KG1 (cell line): ENCODE data around the gene PDIK1L.

ENCODE experiments used
- DNase-seq: peaks from one replicate; lab custom pipeline; 2025; lab: John Stamatoyannopoulos, UW

Gene PDIK1L

GRCh38 chr1:26122988-26123973 is 11.7 kb downstream of the PDIK1L start:
- DNase-seq: no peak

- DNase-seq: no peak
These were observed 13.1 kb downstream of the PDIK1L start for GRCh38 chr1:26124418-26125331.

GRCh38 chr1:26125382-26125781 is 13.8 kb downstream of the PDIK1L start:
- no peak for DNase-seq

GRCh38 chr1:26125946-26126320 is 14.3 kb downstream of the PDIK1L start:
- DNase-seq: no peak

- DNase-seq: no peak
These were observed 14.9 kb downstream of the PDIK1L start for GRCh38 chr1:26126321-26127084.

- no peak for DNase-seq
These were observed 15.9 kb downstream of the PDIK1L start for GRCh38 chr1:26127235-26128163.

GRCh38 chr1:26129778-26130177 is 18.2 kb downstream of the PDIK1L start:
- no peak for DNase-seq

- no peak for DNase-seq
These were observed 19.1 kb downstream of the PDIK1L start for GRCh38 chr1:26130695-26131094.

- no peak for DNase-seq
These were observed 20.7 kb downstream of the PDIK1L start for GRCh38 chr1:26132128-26132833.

GRCh38 chr1:26132834-26133167 is 21.2 kb downstream of the PDIK1L start:
- DNase-seq: no peak

GRCh38 chr1:26134466-26134865 is 22.8 kb downstream of the PDIK1L start:
- DNase-seq: no peak

- DNase-seq: no peak
These were observed 27.4 kb downstream of the PDIK1L start for GRCh38 chr1:26138974-26139558.

GRCh38 chr1:26142159-26142558 is 30.5 kb downstream of the PDIK1L start:
- DNase-seq: no peak

- DNase-seq: peak; percentile 60
These were observed 33.7 kb downstream of the PDIK1L start for GRCh38 chr1:26145041-26145959.

- no peak for DNase-seq
These were observed 34.3 kb downstream of the PDIK1L start for GRCh38 chr1:26145960-26146294.

GRCh38 chr1:26148887-26149286 is 37.3 kb downstream of the PDIK1L start:
- DNase-seq: no peak

GRCh38 chr1:26153966-26154532 is 42.4 kb downstream of the PDIK1L start:
- DNase-seq: no peak

GRCh38 chr1:26154750-26155149 is 43.1 kb downstream of the PDIK1L start:
- no peak for DNase-seq
